GM12873 (cell line): ENCODE measurements around the gene TECRL.

Experiments used
- CTCF ChIP-seq: IDR thresholded peaks from 2 replicates; pipeline ENCODE4 v1.5.1; 2012; ENCODE audit warnings: low read depth, mild to moderate bottlenecking, moderate library complexity, low read length, control low read depth; ENCODE audit not compliant: insufficient read depth; ENCODE audit errors: missing control alignments

The TECRL gene

GRCh38 chr4:64399313-64400109 is 9.7 kb downstream of the TECRL start:
- no peak for TF ChIP-seq CTCF

GRCh38 chr4:64394469-64394868 is 14.8 kb downstream of the TECRL start:
- TF ChIP-seq CTCF: no peak

- no peak for TF ChIP-seq CTCF
Measured at GRCh38 chr4:64388252-64388651, 21.0 kb downstream of the TECRL start.

GRCh38 chr4:64385220-64385619 is 24.0 kb downstream of the TECRL start:
- TF ChIP-seq CTCF: no peak

- no peak for TF ChIP-seq CTCF
Measured at GRCh38 chr4:64384237-64385203, 24.7 kb downstream of the TECRL start.

GRCh38 chr4:64368741-64369140 is 40.5 kb downstream of the TECRL start:
- no peak for TF ChIP-seq CTCF

- TF ChIP-seq CTCF: no peak
Measured at GRCh38 chr4:64361399-64361740, 47.9 kb downstream of the TECRL start.
